HCT116 (cell line): ENCODE results near the gene SEMA7A.
"Not testable (repeated sequence)": the region's sequence is repeated elsewhere in the genome, so short reads cannot be mapped to it uniquely, and the experiment has no call there.

ENCODE experiments used
- CEBPB ChIP-seq: IDR thresholded peaks from 2 replicates; pipeline ENCODE4 v1.6.1; 2012; ENCODE audit warnings: low read depth
- CTCF ChIP-seq, 3 experiments: fragments of 200-600 bp in 1 of 3; sonication (generic) in 1 of 3; IDR thresholded peaks in 2 of 3; conservative IDR thresholded peaks in 1 of 3; 2 replicates each; pipeline ENCODE4 v1.5.1; 2012 to 2017; ENCODE audit warnings: low read depth in 2 of 3, low read length in 2 of 3, antibody characterized with exemption in 1 of 3, borderline replicate concordance in 1 of 3, control low read depth in 1 of 3, mild to moderate bottlenecking in 1 of 3, mixed read lengths in 1 of 3, mixed run types in 1 of 3, moderate library complexity in 1 of 3; ENCODE audit not compliant: insufficient read depth in 1 of 3
- FOSL1 ChIP-seq: IDR thresholded peaks from 2 replicates; pipeline ENCODE4 v1.6.1; 2012; ENCODE audit warnings: low read depth
- JUND ChIP-seq: IDR thresholded peaks from 2 replicates; pipeline ENCODE4 v1.6.1; 2012
- MAX ChIP-seq: IDR thresholded peaks from 2 replicates; pipeline ENCODE4 v1.6.1; 2012
- POLR2A ChIP-seq: IDR thresholded peaks from 2 replicates; pipeline ENCODE4 v1.7.0; 2011; ENCODE audit warnings: borderline replicate concordance; ENCODE audit not compliant: insufficient read depth, insufficient read length; ENCODE audit errors: extremely low read depth
- POLR2AphosphoS5 ChIP-seq: IDR thresholded peaks from 2 replicates; pipeline ENCODE4 v1.6.1; 2011; ENCODE audit warnings: mild to moderate bottlenecking, low read depth, low read length, moderate library complexity
- RAD21 ChIP-seq: IDR thresholded peaks from 2 replicates; pipeline ENCODE4 v1.6.1; 2012; ENCODE audit warnings: low read depth, mild to moderate bottlenecking
- REST ChIP-seq: IDR thresholded peaks from 2 replicates; pipeline ENCODE4 v1.6.1; 2012; ENCODE audit warnings: low read depth
- SP1 ChIP-seq: IDR thresholded peaks from 2 replicates; pipeline ENCODE4 v1.6.1; 2012; ENCODE audit warnings: low read depth
- YY1 ChIP-seq: IDR thresholded peaks from 2 replicates; pipeline ENCODE4 v1.6.1; 2011; ENCODE audit warnings: low read length, low read depth, moderate library complexity, mild to moderate bottlenecking; ENCODE audit not compliant: insufficient replicate concordance; ENCODE audit errors: extremely low read depth
- ZBTB33 ChIP-seq: IDR thresholded peaks from 2 replicates; pipeline ENCODE4 v1.6.1; 2011; ENCODE audit warnings: mild to moderate bottlenecking, low read length, moderate library complexity; ENCODE audit not compliant: insufficient replicate concordance; ENCODE audit errors: extremely low read depth
- ZNF274 ChIP-seq: fragments of 200-500 bp; sonication (Bioruptor generic); IDR thresholded peaks from 2 replicates; pipeline ENCODE4 v1.6.1; 2014; ENCODE audit warnings: mild to moderate bottlenecking, low read depth, low read length, inconsistent platforms

- TF ChIP-seq CTCF (IDR thresholded peaks at IDR 0.05 in 2 of 3, conservative IDR thresholded peaks at IDR 0.05 in 1 of 3; ENCODE audit: borderline replicate concordance in 1 of 3, insufficient read depth in 1 of 3, low read depth in 2 of 3, low read length in 2 of 3); FOSL1; MAX; POLR2A; ZNF274; YY1; JUND; SP1; POLR2AphosphoS5; REST; RAD21; CEBPB; ZBTB33: not testable (repeated sequence)
Observed at GRCh38 chr15:74459798-74460197, 26.0 kb upstream of the SEMA7A start.
